Thoracic aorta (tissue), 2 donors: ENCODE results near the gene SPP1. TPM values are rescaled to one million over a fixed set of nuclear protein-coding genes. Genes with fewer than 3 reads are reported as not detected.
"Not testable (repeated sequence)": the region's sequence is repeated elsewhere in the genome, so short reads cannot be mapped to it uniquely, and the experiment has no call there.

Experiments
- ATAC-seq: fragments of 150-250 bp; one replicate; pipeline ENCODE4 v1.8.0; 2017; ENCODE audit warnings: low read depth; ENCODE audit not compliant: insufficient number of reproducible peaks, low FRiP score
- DNase-seq: peaks from one replicate; pipeline ENCODE4 v3.0.0-alpha.2; 2020; ENCODE audit warnings: low spot score
- H3K27ac ChIP-seq, 2 donors: fragments of 200-600 bp; sonication (generic); 1 replicate in 1 of 2; 2 replicates in 1 of 2; pipeline ENCODE4 v1.5.1; 2016; ENCODE audit warnings: mild to moderate bottlenecking in 2 of 2, moderate library complexity in 2 of 2
- H3K27me3 ChIP-seq: fragments of 200-600 bp; sonication (generic); replicated peaks from 2 replicates; pipeline ENCODE4 v1.6.0; 2016; ENCODE audit warnings: mild to moderate bottlenecking; ENCODE audit not compliant: insufficient read depth
- H3K36me3 ChIP-seq: fragments of 200-600 bp; sonication (generic); one replicate; pipeline ENCODE4 v1.5.1; 2016
- H3K4me1 ChIP-seq, 2 donors: fragments of 200-600 bp; sonication (generic); 1 replicate in 1 of 2; 2 replicates in 1 of 2; pipeline versions ENCODE4 v1.5.1 to v1.6.0; 2016; ENCODE audit warnings: low read depth in 2 of 2, mild to moderate bottlenecking in 1 of 2; ENCODE audit not compliant: control insufficient read depth in 1 of 2
- H3K4me3 ChIP-seq: fragments of 200-600 bp; sonication (generic); 2 replicates; pipeline ENCODE4 v1.5.1; 2016; ENCODE audit warnings: mild to moderate bottlenecking
- H3K9me3 ChIP-seq: fragments of 200-600 bp; sonication (generic); 2 replicates; pipeline ENCODE4 v1.5.1; 2016
- total RNA-seq, 2 donors: library from RNA; depleted of rRNA; stranded (reverse); fragments of >200 nt; gene quantifications; one replicate each; pipeline versions ENCODE4 v1.1.0 to v1.2.3, GENCODE V29; 2016
- TF ChIP-seq, protein P1 (sequence below): fragments of 200-600 bp; sonication (generic); IDR thresholded peaks from one replicate; pipeline ENCODE4 v1.5.1; 2019; ENCODE audit warnings: antibody characterized with exemption

The SPP1 gene
- total RNA-seq, 2 donors from 2014 or later, result 22.1 to 29.2 TPM

DNA sequence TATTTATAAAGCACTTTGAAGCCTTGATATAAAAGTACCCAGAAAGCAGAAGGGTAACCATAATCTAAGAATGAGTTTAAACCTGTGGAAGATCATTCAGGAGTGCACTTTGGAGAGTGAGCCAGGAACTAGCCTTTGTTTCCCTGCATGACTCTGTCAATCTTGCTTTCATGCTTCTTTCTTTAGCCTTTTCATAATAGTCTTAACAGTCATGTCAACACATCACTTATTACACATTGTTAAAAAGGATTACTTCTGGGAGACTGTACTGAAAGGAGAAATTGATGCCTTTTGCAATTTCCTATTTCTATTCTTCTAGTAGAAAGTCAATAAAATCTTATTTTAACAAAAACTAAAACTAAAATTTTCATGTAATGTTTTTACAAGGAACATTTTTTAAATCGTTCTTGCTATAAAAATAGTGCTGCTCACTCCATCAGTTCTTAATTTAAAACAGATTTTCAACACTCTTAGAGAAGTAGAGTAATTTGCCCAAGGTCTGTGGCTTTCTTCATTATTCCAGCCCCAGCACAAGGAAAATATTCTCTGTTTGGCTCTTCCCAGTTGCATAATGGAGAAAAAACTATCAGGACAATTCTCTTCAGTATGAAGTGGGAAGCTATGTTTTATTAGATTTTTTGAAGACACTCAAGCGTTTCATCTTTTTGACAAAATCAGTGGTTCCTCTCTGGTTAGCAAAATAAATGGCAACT lies 35.4 kb upstream of the SPP1 start:
- no peak for DNase-seq
- ATAC-seq, result no peak
- H3K27ac ChIP-seq, result no peak overlapping the region
- H3K4me1 ChIP-seq, result peaks cover 6 to 10% of the 10 kb centered on the region in 2 donors
- H3K9me3 ChIP-seq, result no peaks in the 10 kb centered on the region
- TF ChIP-seq, protein P1, sequence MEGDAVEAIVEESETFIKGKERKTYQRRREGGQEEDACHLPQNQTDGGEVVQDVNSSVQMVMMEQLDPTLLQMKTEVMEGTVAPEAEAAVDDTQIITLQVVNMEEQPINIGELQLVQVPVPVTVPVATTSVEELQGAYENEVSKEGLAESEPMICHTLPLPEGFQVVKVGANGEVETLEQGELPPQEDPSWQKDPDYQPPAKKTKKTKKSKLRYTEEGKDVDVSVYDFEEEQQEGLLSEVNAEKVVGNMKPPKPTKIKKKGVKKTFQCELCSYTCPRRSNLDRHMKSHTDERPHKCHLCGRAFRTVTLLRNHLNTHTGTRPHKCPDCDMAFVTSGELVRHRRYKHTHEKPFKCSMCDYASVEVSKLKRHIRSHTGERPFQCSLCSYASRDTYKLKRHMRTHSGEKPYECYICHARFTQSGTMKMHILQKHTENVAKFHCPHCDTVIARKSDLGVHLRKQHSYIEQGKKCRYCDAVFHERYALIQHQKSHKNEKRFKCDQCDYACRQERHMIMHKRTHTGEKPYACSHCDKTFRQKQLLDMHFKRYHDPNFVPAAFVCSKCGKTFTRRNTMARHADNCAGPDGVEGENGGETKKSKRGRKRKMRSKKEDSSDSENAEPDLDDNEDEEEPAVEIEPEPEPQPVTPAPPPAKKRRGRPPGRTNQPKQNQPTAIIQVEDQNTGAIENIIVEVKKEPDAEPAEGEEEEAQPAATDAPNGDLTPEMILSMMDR, result no peak
- no peak overlapping the region for H3K4me3 ChIP-seq
- no peaks in the 10 kb centered on the region for H3K27me3 ChIP-seq
- no peaks in the 10 kb centered on the region for H3K36me3 ChIP-seq

DNA sequence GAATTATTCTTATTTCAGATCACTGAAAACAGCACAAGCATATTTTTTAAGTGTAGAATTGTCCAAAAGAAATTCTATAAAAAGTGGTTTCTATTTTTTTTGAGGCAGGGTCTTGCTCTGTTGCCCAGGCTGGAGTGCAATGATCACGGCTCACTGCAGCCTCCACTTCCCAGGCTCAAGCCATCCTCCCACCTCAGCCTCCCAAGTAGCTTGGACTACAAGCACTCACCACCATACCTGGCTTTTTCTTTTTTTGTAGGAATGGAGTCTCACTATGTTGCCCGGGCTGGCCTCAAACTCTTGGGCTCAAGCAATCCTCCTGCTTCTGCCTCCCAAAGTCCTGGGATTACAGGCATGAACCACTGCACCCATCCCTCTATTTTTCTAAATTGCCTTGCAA lies 34.7 kb upstream of the SPP1 start:
- H3K27me3 ChIP-seq, H3K4me3 ChIP-seq, ATAC-seq, H3K27ac ChIP-seq, H3K36me3 ChIP-seq, DNase-seq, H3K9me3 ChIP-seq: not testable (repeated sequence)
- H3K4me1 ChIP-seq, result peaks cover 6 to 10% of the 10 kb centered on the region in 2 donors

DNA sequence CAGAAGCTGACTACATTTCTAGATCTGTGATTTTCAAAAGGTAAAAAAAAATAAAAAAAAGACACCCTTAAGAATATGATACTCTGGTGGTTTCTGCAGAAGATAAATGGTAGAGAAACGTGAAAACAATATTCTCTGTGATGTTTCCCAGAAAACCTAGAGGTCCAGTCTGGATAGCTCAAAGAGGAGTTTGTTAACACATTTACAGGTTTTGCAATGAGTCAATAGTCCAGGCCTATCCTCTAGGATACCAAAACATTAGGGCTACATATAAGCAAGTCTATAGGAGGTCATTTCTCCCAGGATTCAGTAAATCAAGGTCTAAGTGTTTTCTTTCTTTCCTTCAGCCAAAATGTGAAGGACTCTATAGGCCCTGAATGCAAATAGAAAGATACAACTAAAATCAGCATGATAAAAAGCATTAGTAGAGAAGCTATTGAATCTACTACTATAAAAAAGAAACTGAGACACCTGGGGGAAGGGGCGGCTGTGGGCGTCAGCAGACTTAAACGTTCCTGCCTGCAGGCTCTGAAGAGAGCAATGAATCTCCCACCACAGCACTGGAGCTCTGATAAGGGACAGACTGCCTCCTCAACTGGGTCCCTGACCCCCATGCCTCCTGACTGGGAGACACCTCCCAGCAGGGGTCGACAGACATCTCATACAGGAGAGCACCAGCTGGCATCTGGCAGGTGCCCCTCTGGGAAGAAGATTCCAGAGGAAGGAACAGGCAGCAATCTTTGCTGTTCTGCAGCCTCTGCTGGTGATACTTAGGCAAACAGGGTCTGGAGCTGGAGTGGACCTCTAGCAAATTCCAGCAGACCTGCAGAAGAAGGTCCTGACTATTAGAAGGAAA lies 33.7 kb upstream of the SPP1 start:
- no peak for DNase-seq
- Histone ChIP-seq H3K9me3 (no peaks in the 10 kb centered on the region), H3K36me3 (no peaks in the 10 kb centered on the region), H3K27ac (no peak overlapping the region), H3K27me3 (no peaks in the 10 kb centered on the region), H3K4me1 (peaks cover 6 to 10% of the 10 kb centered on the region in 2 donors), H3K4me3 (no peak overlapping the region)
- TF ChIP-seq, protein P1, result no peak
- ATAC-seq, result no peak

DNA sequence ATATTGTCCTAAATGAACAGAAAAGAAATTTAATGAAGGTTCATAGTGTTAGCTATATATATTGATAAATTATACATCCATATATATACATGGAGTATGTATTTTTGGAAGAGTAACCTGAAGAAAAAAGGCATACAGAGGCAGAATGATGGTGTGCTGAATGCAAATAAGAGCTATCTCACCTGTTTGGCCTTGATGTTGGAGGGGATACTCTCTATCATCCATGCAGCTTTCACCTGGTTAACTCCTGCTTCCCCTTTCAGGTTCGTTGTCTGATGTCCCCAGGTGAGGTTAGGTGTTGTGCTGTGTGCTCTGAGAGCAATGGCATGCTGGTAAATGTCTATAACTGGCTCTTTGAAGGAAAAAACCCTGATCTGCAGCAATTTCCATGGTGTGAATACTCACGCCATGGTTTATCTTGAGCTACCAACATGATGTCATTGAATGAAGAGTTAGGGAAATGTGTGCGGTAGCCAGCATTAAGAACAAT lies 31.8 kb upstream of the SPP1 start:
- Histone ChIP-seq H3K4me3 (no peak overlapping the region), H3K9me3 (no peaks in the 10 kb centered on the region), H3K36me3 (no peaks in the 10 kb centered on the region), H3K4me1 (peaks cover 6 to 10% of the 10 kb centered on the region in 2 donors), H3K27ac (no peak overlapping the region), H3K27me3 (no peaks in the 10 kb centered on the region)
- DNase-seq (no peak), ATAC-seq (no peak)
- TF ChIP-seq, protein P1, result no peak

DNA sequence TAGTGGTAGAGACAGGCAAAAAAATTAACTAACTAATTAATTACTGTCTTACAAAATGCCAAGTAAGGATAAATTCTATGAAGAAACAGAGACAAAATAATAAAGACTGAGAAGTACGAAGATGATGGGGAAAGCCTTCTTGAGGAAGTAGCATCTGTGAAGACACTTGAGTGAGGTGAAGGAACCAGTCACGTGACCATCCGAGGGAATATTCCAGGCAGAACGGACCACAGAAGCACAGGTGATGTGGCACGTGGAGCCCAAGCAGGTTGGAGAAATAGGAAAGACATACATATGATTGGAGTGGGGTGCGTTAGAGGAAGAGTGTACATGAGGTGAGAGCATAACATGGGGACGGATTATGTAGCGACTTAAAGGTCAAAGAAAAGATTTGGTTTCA lies 30.5 kb upstream of the SPP1 start:
- Histone ChIP-seq H3K4me3 (no peak overlapping the region), H3K4me1 (peaks cover 5 to 7% of the 10 kb centered on the region in 2 donors), H3K27me3 (no peaks in the 10 kb centered on the region), H3K9me3 (no peaks in the 10 kb centered on the region), H3K36me3 (no peaks in the 10 kb centered on the region), H3K27ac (no peak overlapping the region)
- DNase-seq (no peak), ATAC-seq (no peak)
- TF ChIP-seq, protein P1, result no peak
